CD4-positive, alpha-beta T cell (primary cell): ENCODE data around the gene FAM120B. TPM values are rescaled to one million over a fixed set of nuclear protein-coding genes. Genes with fewer than 3 reads are reported as not detected.

ENCODE experiments used
- ATAC-seq: fragments of 200-7000 bp; cut with Tn5 transposase; one replicate; pipeline ENCODE4 v1.10.0; 2022; ENCODE audit warnings: mild to moderate bottlenecking; ENCODE audit not compliant: poor library complexity
- CTCF ChIA-PET: fragments of 350-600 bp; sonication (Branson Sonifier 250); formaldehyde crosslinking; loops from one replicate; lab custom pipeline; 2021; ENCODE audit warnings: antibody characterized with exemption, inconsistent platforms; lab: Charles Lee
- POLR2A ChIA-PET: fragments of 350-600 bp; sonication (Branson Sonifier 250); formaldehyde crosslinking; loops from one replicate; lab custom pipeline; 2021; ENCODE audit warnings: antibody characterized with exemption, inconsistent platforms; lab: Charles Lee
- DNase-seq, 14 experiments: peaks; one replicate each; pipeline ENCODE4 v3.0.0-alpha.2; 2013 to 2020; ENCODE audit warnings: mixed read lengths in 2 of 14
- H3K27ac ChIP-seq, 2 donors: one replicate each; pipeline versions ENCODE4 v1.5.1 to v1.7.0; 2013; ENCODE audit warnings: low read length in 2 of 2, low read depth in 1 of 2, mild to moderate bottlenecking in 1 of 2
- H3K27me3 ChIP-seq, 2 experiments: 1 replicate in 1 of 2; 2 replicates in 1 of 2; pipeline versions ENCODE4 v1.6.1 to v1.7.0; 2013; ENCODE audit warnings: low read length in 2 of 2, control low read depth in 1 of 2, mild to moderate bottlenecking in 1 of 2, moderate library complexity in 1 of 2; ENCODE audit not compliant: insufficient read depth in 2 of 2, control insufficient read depth in 1 of 2
- H3K36me3 ChIP-seq: one replicate; pipeline ENCODE4 v1.6.1; 2013; ENCODE audit warnings: low read length, control low read depth; ENCODE audit not compliant: insufficient read depth
- H3K4me1 ChIP-seq: one replicate; pipeline ENCODE4 v1.6.1; 2013; ENCODE audit warnings: low read length, control low read depth; ENCODE audit not compliant: insufficient read depth
- H3K4me3 ChIP-seq: one replicate; pipeline ENCODE4 v1.5.1; 2013; ENCODE audit warnings: mild to moderate bottlenecking, low read length, moderate library complexity
- H3K9me3 ChIP-seq, 2 experiments: 1 replicate in 1 of 2; 2 replicates in 1 of 2; pipeline versions ENCODE4 v1.6.1 to v1.7.0; 2013; ENCODE audit warnings: low read length in 2 of 2, mild to moderate bottlenecking in 2 of 2, control low read depth in 1 of 2, moderate library complexity in 1 of 2; ENCODE audit not compliant: control insufficient read depth in 1 of 2, insufficient read depth in 1 of 2
- H3K27ac Mint-ChIP-seq: one replicate; pipeline ENCODE4 v1.8.0; 2020; ENCODE audit warnings: mixed read lengths
- H3K27me3 Mint-ChIP-seq: one replicate; pipeline ENCODE4 v1.8.0; 2021; ENCODE audit warnings: mixed read lengths
- H3K36me3 Mint-ChIP-seq: one replicate; pipeline ENCODE4 v1.8.0; 2021; ENCODE audit warnings: low read depth, mixed read lengths
- H3K4me1 Mint-ChIP-seq: one replicate; pipeline ENCODE4 v1.8.0; 2021; ENCODE audit warnings: low read depth, mixed read lengths
- H3K4me3 Mint-ChIP-seq: one replicate; pipeline ENCODE4 v1.8.0; 2020; ENCODE audit warnings: mild to moderate bottlenecking, mixed read lengths
- H3K9me3 Mint-ChIP-seq: one replicate; pipeline ENCODE4 v1.8.0; 2020; ENCODE audit warnings: mixed read lengths
- intact Hi-C, 2 experiments: fragments of 100-400 bp; cut with DNase I in 1 of 2; cut with micrococcal nuclease in 1 of 2; formaldehyde crosslinking; loops; one replicate each; pipeline versions ENCODE4 v1.15.1 to v1.9.0; 2023 to 2025; cut with DNase I, micrococcal nuclease
- total RNA-seq, 174 experiments: library from RNA in 2 of 174; stranded (reverse) in 2 of 174; gene quantifications; one replicate each; pipeline ENCODE4 v1.2.3 and lab custom pipeline; 2021 to 2026
- TF ChIP-seq, protein P1 (sequence below): fragments of 200-600 bp; IDR thresholded peaks from one replicate; pipeline ENCODE4 v1.8.0; 2022; ENCODE audit warnings: antibody characterized with exemption, mild to moderate bottlenecking

FAM120B gene
- total RNA-seq, 2 experiments from 2014 or later, result 24.1 to 26.7 TPM

DNA sequence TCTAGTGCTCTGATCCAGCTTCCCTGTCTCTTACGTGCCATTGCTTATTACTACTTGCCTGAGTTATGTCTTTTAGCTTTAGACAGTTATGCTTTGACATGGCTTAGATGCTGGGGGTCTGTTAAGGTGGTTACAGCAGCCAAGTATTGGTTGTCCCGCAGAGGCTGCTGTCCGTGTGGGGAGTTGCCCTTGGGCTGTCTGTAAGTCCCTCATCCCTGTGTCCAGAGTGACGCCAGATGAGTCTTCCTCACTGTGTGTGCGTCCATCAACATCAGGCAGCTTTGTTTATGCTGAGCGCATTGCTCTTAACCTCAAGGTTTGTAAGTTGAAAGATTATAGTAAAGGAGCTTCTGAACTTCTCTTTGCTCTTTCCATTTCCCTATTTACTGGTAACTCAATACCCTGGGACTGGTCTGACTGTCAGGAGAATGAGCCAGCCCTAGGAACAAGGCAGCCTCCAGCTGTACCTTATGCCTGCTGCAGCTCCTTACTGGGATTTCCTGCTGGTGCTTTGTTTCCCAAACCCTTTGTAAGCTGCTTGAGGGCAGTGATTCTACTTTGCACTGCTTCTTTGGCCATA is 7.2 kb downstream of the FAM120B start:
- DNase-seq (no peak), ATAC-seq (no peak)
- POLR2A ChIA-PET, result no interaction called here
- Histone ChIP-seq H3K9me3 (no peaks in the 10 kb centered on the region), H3K36me3 (peaks cover 27% of the 10 kb centered on the region), H3K27ac (no peak overlapping the region), H3K4me3 (no peak overlapping the region), H3K4me1 (peaks cover 19% of the 10 kb centered on the region), H3K27me3 (no peaks in the 10 kb centered on the region)
- H3K27ac Mint-ChIP-seq, result no peak overlapping the region
- TF ChIP-seq, protein P1, sequence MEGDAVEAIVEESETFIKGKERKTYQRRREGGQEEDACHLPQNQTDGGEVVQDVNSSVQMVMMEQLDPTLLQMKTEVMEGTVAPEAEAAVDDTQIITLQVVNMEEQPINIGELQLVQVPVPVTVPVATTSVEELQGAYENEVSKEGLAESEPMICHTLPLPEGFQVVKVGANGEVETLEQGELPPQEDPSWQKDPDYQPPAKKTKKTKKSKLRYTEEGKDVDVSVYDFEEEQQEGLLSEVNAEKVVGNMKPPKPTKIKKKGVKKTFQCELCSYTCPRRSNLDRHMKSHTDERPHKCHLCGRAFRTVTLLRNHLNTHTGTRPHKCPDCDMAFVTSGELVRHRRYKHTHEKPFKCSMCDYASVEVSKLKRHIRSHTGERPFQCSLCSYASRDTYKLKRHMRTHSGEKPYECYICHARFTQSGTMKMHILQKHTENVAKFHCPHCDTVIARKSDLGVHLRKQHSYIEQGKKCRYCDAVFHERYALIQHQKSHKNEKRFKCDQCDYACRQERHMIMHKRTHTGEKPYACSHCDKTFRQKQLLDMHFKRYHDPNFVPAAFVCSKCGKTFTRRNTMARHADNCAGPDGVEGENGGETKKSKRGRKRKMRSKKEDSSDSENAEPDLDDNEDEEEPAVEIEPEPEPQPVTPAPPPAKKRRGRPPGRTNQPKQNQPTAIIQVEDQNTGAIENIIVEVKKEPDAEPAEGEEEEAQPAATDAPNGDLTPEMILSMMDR, result no peak
- intact Hi-C loops, result no loop called here
- H3K27me3 Mint-ChIP-seq, result no peaks in the 10 kb centered on the region
- H3K4me1 Mint-ChIP-seq, result peaks cover 77% of the 10 kb centered on the region
- H3K4me3 Mint-ChIP-seq, result no peak overlapping the region
- H3K36me3 Mint-ChIP-seq, result peaks cover 52% of the 10 kb centered on the region
- H3K9me3 Mint-ChIP-seq, result no peaks in the 10 kb centered on the region
- CTCF ChIA-PET, result no interaction called here

DNA sequence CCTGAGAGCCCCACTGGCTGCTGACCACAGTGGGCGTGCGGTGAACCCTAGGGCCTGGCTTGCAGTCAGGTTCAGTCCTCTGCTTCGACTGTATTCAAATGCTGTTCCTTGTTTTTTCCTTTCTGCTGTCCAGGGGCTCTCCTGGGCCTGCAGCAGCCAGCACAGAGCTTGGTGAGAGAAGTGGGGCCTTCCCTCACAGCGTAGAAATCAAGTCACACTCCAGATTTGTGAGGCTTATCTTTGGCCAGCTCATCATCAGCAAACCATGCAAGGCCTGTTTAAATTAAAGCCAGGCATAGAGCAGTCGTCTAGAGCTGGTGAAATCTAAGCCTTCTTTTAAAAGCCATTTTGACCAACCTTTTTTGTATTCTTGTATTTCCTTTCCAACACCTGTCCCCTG is 8.4 kb downstream of the FAM120B start:
- Mint-ChIP-seq H3K27ac (no peak overlapping the region), H3K36me3 (peaks cover 60% of the 10 kb centered on the region), H3K27me3 (no peaks in the 10 kb centered on the region), H3K9me3 (no peaks in the 10 kb centered on the region), H3K4me1 (peaks cover 76% of the 10 kb centered on the region), H3K4me3 (no peak overlapping the region)
- H3K27ac ChIP-seq, result no peak overlapping the region
- no peak overlapping the region for H3K4me3 ChIP-seq
- H3K27me3 ChIP-seq, result no peaks in the 10 kb centered on the region
- DNase-seq (no peak), ATAC-seq (no peak)
- POLR2A ChIA-PET, result no interaction called here
- CTCF ChIA-PET, result no interaction called here
- TF ChIP-seq, protein P1, result no peak
- H3K36me3 ChIP-seq, result peaks cover 30% of the 10 kb centered on the region
- intact Hi-C loops, result no loop called here
- H3K4me1 ChIP-seq, result peaks cover 18% of the 10 kb centered on the region
- no peaks in the 10 kb centered on the region for H3K9me3 ChIP-seq

DNA sequence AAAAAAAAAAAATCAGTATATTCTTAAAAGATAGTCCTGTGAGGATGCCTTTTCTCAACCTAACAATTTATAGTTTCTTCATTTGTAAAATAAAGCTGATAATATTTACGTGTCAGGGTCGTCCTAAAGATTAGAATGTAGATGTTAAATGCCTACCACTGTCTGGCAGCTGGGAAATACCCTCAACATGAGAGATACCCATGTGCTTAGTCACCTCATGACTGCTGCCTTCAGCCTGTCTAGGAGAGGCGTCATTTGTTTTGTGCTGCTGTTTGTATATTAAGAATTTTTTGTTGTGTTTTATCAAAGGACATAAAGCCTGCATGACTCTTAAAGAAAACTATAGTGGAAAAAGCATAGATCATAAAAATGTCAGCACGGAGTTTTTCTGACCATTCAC is 9.5 kb downstream of the FAM120B start:
- Histone ChIP-seq H3K27ac (no peak overlapping the region), H3K9me3 (no peaks in the 10 kb centered on the region), H3K27me3 (no peaks in the 10 kb centered on the region), H3K36me3 (peaks cover 28% of the 10 kb centered on the region), H3K4me1 (peaks cover 11% of the 10 kb centered on the region), H3K4me3 (no peak overlapping the region)
- H3K36me3 Mint-ChIP-seq, result peaks cover 65% of the 10 kb centered on the region
- peaks cover 76% of the 10 kb centered on the region for H3K4me1 Mint-ChIP-seq
- H3K27me3 Mint-ChIP-seq, result no peaks in the 10 kb centered on the region
- DNase-seq (peak in 1 of 14 experiments; percentile 33), ATAC-seq (no peak)
- no peak overlapping the region for H3K4me3 Mint-ChIP-seq
- intact Hi-C loops, result no loop called here
- no peaks in the 10 kb centered on the region for H3K9me3 Mint-ChIP-seq
- CTCF ChIA-PET, result no interaction called here
- H3K27ac Mint-ChIP-seq, result no peak overlapping the region
- TF ChIP-seq, protein P1, result no peak
- POLR2A ChIA-PET, result interaction anchor here (0.6 kb wide), 1 partner anchor 64 kb away, joined by 3 read pairs; no protein-coding TSS in a partner anchor
